NCI-H510A treated with DMSO at 0.1 percent for 48 hours (cell line): Measurements from ENCODE around the gene PRKCE.

Experiments
- DNase-seq: peaks from one replicate; lab custom pipeline; 2025; lab: John Stamatoyannopoulos, UW

PRKCE gene

DNA sequence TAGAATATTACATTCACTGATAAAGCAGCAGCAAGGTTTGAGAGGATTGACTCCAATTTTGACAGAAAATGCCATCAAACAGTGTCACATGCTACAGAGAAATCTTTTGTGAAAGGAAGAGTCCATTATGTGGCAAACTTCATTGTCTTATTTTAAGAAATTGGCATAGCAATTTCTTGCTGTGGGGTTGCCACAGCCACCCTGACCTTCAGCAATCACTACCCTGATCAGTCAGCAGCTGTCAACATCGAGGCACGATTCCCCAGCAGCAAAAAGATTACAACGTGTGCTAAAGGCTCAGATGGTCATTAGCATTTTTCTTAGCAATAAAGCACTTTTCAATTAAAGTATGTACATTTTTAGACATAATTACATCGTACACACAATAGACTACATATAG lies 74.7 kb downstream of the PRKCE start:
- no peak for DNase-seq

GRCh38 chr2:45728458-45728942 lies 77.0 kb downstream of the PRKCE start:
- DNase-seq: no peak

GRCh38 chr2:45729753-45730512 lies 78.5 kb downstream of the PRKCE start:
- DNase-seq: no peak

- no peak for DNase-seq
Measured at GRCh38 chr2:45731141-45731540, 79.7 kb downstream of the PRKCE start.

DNA sequence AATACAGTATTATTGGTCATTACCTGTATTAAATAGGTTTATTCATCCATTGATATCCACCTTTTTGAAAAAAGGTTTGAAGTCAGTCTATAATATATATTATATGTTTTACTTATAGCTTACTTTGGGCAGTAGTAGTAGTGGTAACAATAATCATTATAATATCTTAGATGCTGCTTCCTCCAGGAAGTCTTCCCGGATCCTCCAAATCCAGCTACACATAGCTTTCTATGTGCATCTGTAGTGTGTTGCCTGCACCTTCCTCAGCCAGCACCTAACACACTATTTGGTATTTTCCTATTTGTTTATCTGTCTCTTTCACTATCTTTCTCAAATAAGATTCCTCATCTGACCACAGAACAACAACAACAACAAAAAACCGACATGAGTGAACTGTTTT lies 81.0 kb downstream of the PRKCE start:
- no peak for DNase-seq

DNA sequence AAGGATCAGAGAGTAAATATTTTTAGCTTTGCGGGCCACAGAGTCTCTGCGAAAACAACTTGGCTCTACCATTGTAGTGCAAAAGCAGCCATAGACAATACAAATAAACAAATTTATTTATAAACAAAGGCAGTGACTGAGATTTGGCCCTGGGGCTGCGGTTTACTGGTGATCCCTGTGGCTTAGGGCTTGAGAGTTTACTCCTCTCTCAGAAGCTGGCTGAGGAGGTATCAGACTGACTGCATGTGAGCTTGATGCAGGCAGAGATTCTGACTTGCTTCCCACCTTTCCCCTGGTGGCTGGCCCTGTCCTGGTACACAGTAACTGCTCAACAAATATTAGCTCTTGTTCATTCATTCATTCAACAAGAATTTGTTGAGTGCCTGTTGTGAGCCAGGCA lies 81.5 kb downstream of the PRKCE start:
- DNase-seq: no peak

- no peak for DNase-seq
Measured at GRCh38 chr2:45734336-45734735, 82.9 kb downstream of the PRKCE start.

GRCh38 chr2:45734952-45735351 lies 83.5 kb downstream of the PRKCE start:
- no peak for DNase-seq

GRCh38 chr2:45736757-45737704 lies 85.6 kb downstream of the PRKCE start:
- DNase-seq: no peak

- DNase-seq: no peak
Measured at GRCh38 chr2:45739796-45740485, 88.5 kb downstream of the PRKCE start.

GRCh38 chr2:45741161-45741850 lies 89.8 kb downstream of the PRKCE start:
- DNase-seq: no peak

DNA sequence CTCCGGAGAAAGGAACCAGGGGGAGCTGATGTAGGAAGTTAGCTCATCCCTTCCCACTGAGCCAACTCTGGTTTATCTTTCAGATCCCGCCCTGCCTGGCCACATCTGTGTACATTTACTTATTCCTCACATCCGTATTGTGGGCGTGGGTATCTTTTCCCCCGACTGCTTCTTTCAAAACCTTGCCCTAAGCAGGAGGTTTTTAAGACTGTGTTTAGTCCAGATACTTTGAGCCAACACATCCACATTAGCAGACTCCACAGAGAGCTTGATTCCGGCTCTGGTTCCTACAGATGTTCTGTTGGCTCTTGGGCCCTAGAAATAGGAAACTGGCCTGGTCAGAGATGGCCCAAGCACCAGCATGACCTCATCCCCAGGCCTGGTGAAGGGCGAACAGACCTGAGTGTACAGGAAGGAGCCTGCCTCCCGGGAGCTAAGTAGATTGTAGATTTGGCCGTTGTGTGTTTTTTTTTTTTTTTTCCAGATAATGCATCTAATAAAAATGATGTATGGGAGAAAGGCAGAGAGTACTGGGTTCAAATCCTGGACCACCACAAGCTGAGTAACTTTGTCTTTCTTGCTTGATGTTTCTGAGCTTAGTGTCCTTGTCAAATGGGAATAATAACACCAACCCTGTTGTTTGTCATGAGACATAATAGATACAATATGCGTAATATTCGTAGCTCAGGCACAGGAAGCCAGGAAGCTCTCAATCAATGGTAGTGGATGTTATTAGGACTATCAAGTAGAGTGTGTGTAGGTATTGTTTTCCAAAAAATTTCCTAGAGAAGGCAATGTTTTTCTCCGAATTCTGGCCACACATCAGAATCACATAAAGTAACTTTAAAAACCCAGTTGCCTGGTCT lies 92.3 kb downstream of the PRKCE start:
- no peak for DNase-seq

DNA sequence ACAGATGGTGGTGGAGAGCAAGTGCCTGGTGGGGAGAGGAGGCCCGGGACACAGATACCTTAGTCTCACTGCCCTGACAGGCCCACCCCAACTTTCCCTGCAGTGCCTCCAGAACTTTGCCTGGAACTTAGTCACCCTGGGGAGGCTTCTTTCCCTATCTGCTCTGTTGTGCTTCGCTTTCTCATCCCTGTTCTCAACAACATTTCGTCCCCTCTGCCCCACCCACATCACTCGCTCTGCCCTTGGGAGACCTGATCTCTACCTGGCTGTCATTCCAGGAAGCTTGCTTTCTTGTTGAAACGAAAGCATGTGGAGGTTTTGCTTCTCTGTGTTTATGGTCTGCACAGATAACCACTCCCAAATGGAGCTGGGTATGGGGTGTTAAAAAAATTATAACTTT lies 93.8 kb downstream of the PRKCE start:
- no peak for DNase-seq

DNA sequence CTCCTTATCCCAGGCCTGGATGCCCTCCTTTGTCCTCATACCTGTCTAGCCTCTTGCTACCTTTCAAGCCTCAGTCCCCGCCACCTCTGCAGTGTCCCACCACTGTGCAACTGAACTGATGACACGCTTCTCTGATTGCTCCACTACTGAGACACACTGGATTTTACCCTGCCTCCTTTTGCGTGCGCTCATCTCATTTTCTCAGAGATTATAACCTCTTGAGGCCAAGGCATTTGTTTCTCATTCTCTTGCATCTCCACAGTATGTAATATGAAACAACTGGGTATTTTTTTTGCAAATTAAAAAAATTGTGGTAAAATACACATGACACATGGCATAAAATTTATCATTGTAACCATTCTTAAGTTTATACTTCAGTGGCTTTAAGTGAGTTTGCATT lies 95.4 kb downstream of the PRKCE start:
- DNase-seq: no peak

GRCh38 chr2:45747363-45747762 lies 95.9 kb downstream of the PRKCE start:
- DNase-seq: no peak

- DNase-seq: no peak
Measured at GRCh38 chr2:45748239-45748638, 96.8 kb downstream of the PRKCE start.

DNA sequence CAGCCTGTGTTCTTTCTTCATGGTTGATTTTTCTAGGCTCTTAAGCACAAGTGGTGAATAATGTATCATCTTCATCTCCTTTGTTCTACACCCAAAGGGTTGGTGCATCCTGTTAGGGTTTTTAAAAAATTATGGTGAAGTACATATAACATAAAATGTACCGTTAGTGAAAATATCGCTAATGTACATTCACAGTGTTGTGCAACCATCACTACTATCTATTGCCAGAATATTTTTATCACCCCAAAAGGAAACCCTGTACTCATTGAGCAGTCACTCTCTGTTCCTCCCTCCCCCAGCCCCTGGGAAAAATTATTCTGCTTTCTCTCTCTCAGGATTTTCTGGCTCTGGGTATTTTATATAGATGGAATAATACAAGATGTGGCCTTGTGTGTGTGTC lies 98.5 kb downstream of the PRKCE start:
- DNase-seq: no peak

- DNase-seq: no peak
Measured at GRCh38 chr2:45750484-45750883, 99.0 kb downstream of the PRKCE start.

- no peak for DNase-seq
Measured at GRCh38 chr2:45753381-45753780, 101.9 kb downstream of the PRKCE start.

DNA sequence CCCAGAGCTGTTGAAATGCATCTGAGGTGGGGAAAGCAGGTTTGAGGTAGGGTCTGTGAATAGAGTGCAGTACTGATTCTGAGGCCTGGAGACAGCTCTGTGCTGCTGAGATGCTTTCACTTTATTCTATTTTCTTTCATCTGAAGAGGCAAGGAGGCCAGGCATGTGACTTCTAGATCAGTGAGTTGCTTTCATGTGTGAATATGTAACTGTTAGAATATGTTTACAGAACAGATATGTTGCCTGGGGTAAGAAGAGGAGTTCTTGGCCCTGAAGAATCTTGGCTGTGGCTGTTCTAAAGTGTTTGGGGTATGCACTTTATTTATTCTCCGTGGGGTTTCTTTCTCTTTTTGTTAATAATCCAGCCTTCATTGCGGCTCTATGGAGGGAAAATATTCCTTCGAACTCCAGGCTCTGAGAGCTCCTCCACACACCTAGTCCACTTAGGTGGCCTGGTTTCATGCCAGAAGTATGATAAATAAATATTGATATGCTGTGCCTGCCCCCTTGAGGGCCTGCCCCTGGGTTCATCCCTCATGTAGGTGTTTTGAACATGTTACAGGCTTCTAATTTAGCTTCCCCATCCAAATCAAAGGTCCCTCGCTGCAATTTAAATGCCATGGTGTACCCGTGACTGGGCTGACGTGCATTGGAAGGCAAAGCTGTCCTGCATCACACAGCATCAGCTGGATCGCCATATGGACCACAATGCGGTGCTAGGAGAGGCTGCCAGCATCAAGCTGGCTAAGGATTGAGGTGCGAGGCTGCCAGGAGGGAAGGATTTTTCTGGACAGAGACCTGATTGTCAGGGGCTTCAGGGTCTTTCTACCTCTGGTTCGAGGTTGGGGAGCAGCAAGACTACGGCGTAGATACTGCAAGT lies 102.9 kb downstream of the PRKCE start:
- DNase-seq: no peak
